ENCODE results near the gene POGK.

POGK gene

DNA sequence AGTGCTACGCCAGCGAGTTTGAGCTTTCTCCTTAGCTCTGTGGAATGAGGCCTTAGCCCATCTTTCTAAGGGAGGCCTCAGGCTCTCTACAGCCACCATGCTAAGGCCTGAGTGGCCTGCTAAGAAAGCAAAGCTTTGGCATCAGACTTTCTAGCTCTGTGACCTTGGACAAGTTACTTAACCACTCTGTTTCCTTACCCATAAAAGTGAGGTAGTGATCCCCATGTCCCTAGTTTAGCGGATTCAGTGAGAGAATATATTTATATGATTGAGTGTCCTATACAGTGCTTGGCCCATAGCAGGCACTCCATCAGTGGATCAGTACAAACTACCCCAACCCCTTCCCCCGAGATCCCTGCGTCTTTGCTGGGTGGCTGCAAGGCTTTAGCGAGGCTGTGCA is 4.0 kb downstream of the POGK start:
- Histone ChIP-seq H3K79me2 (ENCODE audit: insufficient read depth, low read length) (peaks cover 45% of the 10 kb centered on the region), H3K9ac (ENCODE audit: low read length) (no peak overlapping the region), H3K9me3 (ENCODE audit: insufficient read depth, low read length) (no peaks in the 10 kb centered on the region), H2AFZ (ENCODE audit: low read depth, low read length, severe bottlenecking) (no peak overlapping the region), H4K20me1 (ENCODE audit: low read depth, low read length) (peaks cover 3% of the 10 kb centered on the region; the same call in 1 of the 2 replicates), H3K9me2 (replicated peaks; ENCODE audit: insufficient read depth, low read length) (no peaks in the 10 kb centered on the region), H3K27me3 (ENCODE audit: low read length) (no peaks in the 10 kb centered on the region), H3F3A (ENCODE audit: insufficient read depth) (0 out of 2 replicates have a peak, but pooled peaks cover 6% of the 10 kb centered on the region), H3K36me3 (ENCODE audit: low read length) (peaks cover 26% of the 10 kb centered on the region), H3K4me3 (ENCODE audit: insufficient read depth, low read length, poor library complexity, severe bottlenecking) (no peak overlapping the region), H3K4me2 (ENCODE audit: low read depth, low read length, poor library complexity, severe bottlenecking) (no peak overlapping the region), H3K27ac (ENCODE audit: low read depth, low read length) (no peak overlapping the region)
- TF ChIP-seq EZH2phosphoT487 (conservative IDR thresholded peaks at IDR 0.05; ENCODE audit: low read length), result no peak
- TF ChIP-seq CTCF (IDR thresholded peaks at IDR 0.05; ENCODE audit: insufficient read depth, low read length, poor library complexity, severe bottlenecking), result no peak

- H3K4me3 ChIP-seq (ENCODE audit: insufficient read depth, low read length, poor library complexity, severe bottlenecking), result no peak overlapping the region
- peaks cover 3% of the 10 kb centered on the region; the same call in 1 of the 2 replicates for H4K20me1 ChIP-seq (ENCODE audit: low read depth, low read length)
- H3K9me2 ChIP-seq (replicated peaks; ENCODE audit: insufficient read depth, low read length), result no peaks in the 10 kb centered on the region
- H2AFZ ChIP-seq (ENCODE audit: low read depth, low read length, severe bottlenecking), result no peak overlapping the region
- TF ChIP-seq EZH2phosphoT487 (conservative IDR thresholded peaks at IDR 0.05; ENCODE audit: low read length) (no peak), CTCF (IDR thresholded peaks at IDR 0.05; ENCODE audit: insufficient read depth, low read length, poor library complexity, severe bottlenecking) (no peak)
- 0 out of 2 replicates have a peak, but pooled peaks cover 6% of the 10 kb centered on the region for H3F3A ChIP-seq (ENCODE audit: insufficient read depth)
- H3K9me3 ChIP-seq (ENCODE audit: insufficient read depth, low read length), result no peaks in the 10 kb centered on the region
- no peak overlapping the region for H3K9ac ChIP-seq (ENCODE audit: low read length)
- peaks cover 31% of the 10 kb centered on the region for H3K36me3 ChIP-seq (ENCODE audit: low read length)
- H3K27ac ChIP-seq (ENCODE audit: low read depth, low read length), result no peak overlapping the region
- peaks cover 45% of the 10 kb centered on the region for H3K79me2 ChIP-seq (ENCODE audit: insufficient read depth, low read length)
- no peak overlapping the region for H3K4me2 ChIP-seq (ENCODE audit: low read depth, low read length, poor library complexity, severe bottlenecking)
- H3K27me3 ChIP-seq (ENCODE audit: low read length), result no peaks in the 10 kb centered on the region
These were observed 4.7 kb downstream of the POGK start for GRCh38 chr1:166843769-166844596.

DNA sequence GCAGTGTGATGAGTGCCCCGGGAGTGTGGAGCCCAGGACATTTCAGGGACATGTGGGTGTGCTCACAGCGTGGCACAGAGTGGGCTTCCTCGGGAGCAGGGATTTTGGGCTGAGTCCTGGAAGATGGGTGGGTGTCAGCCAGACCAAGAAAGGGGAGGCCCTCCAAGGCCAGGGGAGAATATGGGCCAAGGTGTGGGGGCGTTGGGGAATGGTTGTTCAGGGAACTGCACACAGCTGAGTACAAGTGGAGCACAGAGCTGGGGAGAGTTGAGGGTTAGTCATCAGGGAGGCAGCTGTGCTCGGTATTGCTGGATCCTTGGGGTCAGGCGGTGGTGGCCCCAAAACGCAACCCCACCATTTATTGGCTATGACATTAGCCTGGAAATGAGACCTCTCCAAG is 5.5 kb downstream of the POGK start:
- Histone ChIP-seq H3K79me2 (ENCODE audit: insufficient read depth, low read length) (peaks cover 45% of the 10 kb centered on the region), H3K27ac (ENCODE audit: low read depth, low read length) (no peak overlapping the region), H3K4me3 (ENCODE audit: insufficient read depth, low read length, poor library complexity, severe bottlenecking) (no peak overlapping the region), H3K4me2 (ENCODE audit: low read depth, low read length, poor library complexity, severe bottlenecking) (no peak overlapping the region), H3K9me2 (replicated peaks; ENCODE audit: insufficient read depth, low read length) (no peaks in the 10 kb centered on the region), H3K9ac (ENCODE audit: low read length) (no peak overlapping the region), H4K20me1 (ENCODE audit: low read depth, low read length) (peaks cover 3% of the 10 kb centered on the region; the same call in 1 of the 2 replicates), H2AFZ (ENCODE audit: low read depth, low read length, severe bottlenecking) (no peak overlapping the region), H3F3A (ENCODE audit: insufficient read depth) (0 out of 2 replicates have a peak, but pooled peaks cover 6% of the 10 kb centered on the region), H3K27me3 (ENCODE audit: low read length) (no peaks in the 10 kb centered on the region), H3K36me3 (ENCODE audit: low read length) (peaks cover 31% of the 10 kb centered on the region), H3K9me3 (ENCODE audit: insufficient read depth, low read length) (no peaks in the 10 kb centered on the region)
- TF ChIP-seq CTCF (IDR thresholded peaks at IDR 0.05; ENCODE audit: insufficient read depth, low read length, poor library complexity, severe bottlenecking), result no peak
- no peak for TF ChIP-seq EZH2phosphoT487 (conservative IDR thresholded peaks at IDR 0.05; ENCODE audit: low read length)
